ENCODE measurements around the gene RELN. TPM values are rescaled to one million over a fixed set of nuclear protein-coding genes. Genes with fewer than 3 reads are reported as not detected.

The RELN gene
- total RNA-seq, 1 donor from 2014 or later: not detected

GRCh38 chr7:103987451-103987850 is 2.0 kb downstream of the RELN start:
- DNase-seq (ENCODE audit: low spot score): no peak
- H3K4me3 Mint-ChIP-seq: no peak overlapping the region
- intact Hi-C loops (cut with micrococcal nuclease): no loop called here
- H3K27ac Mint-ChIP-seq: no peak overlapping the region
- H3K36me3 Mint-ChIP-seq (ENCODE audit: low read depth): no peaks in the 10 kb centered on the region
- H3K4me1 Mint-ChIP-seq (ENCODE audit: low read depth): peaks cover 6% of the 10 kb centered on the region
- no peaks in the 10 kb centered on the region for H3K9me3 Mint-ChIP-seq
- H3K27me3 Mint-ChIP-seq (ENCODE audit: insufficient read depth): peaks cover 44% of the 10 kb centered on the region

- no peaks in the 10 kb centered on the region for H3K36me3 Mint-ChIP-seq (ENCODE audit: low read depth)
- H3K9me3 Mint-ChIP-seq: no peaks in the 10 kb centered on the region
- intact Hi-C loops (cut with micrococcal nuclease): no loop called here
- peaks cover 6% of the 10 kb centered on the region for H3K4me1 Mint-ChIP-seq (ENCODE audit: low read depth)
- no peak overlapping the region for H3K27ac Mint-ChIP-seq
- H3K27me3 Mint-ChIP-seq (ENCODE audit: insufficient read depth): peaks cover 30% of the 10 kb centered on the region
- H3K4me3 Mint-ChIP-seq: no peak overlapping the region
- no peak for DNase-seq (ENCODE audit: low spot score)
These were observed 3.8 kb downstream of the RELN start for GRCh38 chr7:103985565-103986126.

- Mint-ChIP-seq H3K4me3 (no peak overlapping the region), H3K4me1 (ENCODE audit: low read depth) (no peaks in the 10 kb centered on the region), H3K27ac (no peak overlapping the region), H3K9me3 (no peaks in the 10 kb centered on the region), H3K36me3 (ENCODE audit: low read depth) (no peaks in the 10 kb centered on the region), H3K27me3 (ENCODE audit: insufficient read depth) (peaks cover 23% of the 10 kb centered on the region)
- no peak for DNase-seq (ENCODE audit: low spot score)
- intact Hi-C loops (cut with micrococcal nuclease): no loop called here
These were observed 5.4 kb downstream of the RELN start for GRCh38 chr7:103984050-103984449.

- no peak overlapping the region for H3K4me3 Mint-ChIP-seq
- H3K36me3 Mint-ChIP-seq (ENCODE audit: low read depth): no peaks in the 10 kb centered on the region
- no peaks in the 10 kb centered on the region for H3K4me1 Mint-ChIP-seq (ENCODE audit: low read depth)
- H3K27me3 Mint-ChIP-seq (ENCODE audit: insufficient read depth): peaks cover 18% of the 10 kb centered on the region
- intact Hi-C loops (cut with micrococcal nuclease): no loop called here
- no peak overlapping the region for H3K27ac Mint-ChIP-seq
- DNase-seq (ENCODE audit: low spot score): no peak
- H3K9me3 Mint-ChIP-seq: no peaks in the 10 kb centered on the region
These were observed 6.1 kb downstream of the RELN start for GRCh38 chr7:103983201-103983977.

- DNase-seq (ENCODE audit: low spot score): no peak
- Mint-ChIP-seq H3K4me3 (no peak overlapping the region), H3K4me1 (ENCODE audit: low read depth) (no peaks in the 10 kb centered on the region), H3K27ac (no peak overlapping the region), H3K27me3 (ENCODE audit: insufficient read depth) (peaks cover 2% of the 10 kb centered on the region), H3K9me3 (no peaks in the 10 kb centered on the region), H3K36me3 (ENCODE audit: low read depth) (no peaks in the 10 kb centered on the region)
- intact Hi-C loops (cut with micrococcal nuclease): no loop called here
These were observed 8.4 kb downstream of the RELN start for GRCh38 chr7:103981003-103981423.

GRCh38 chr7:103972779-103973434 is 16.6 kb downstream of the RELN start:
- Mint-ChIP-seq H3K4me3 (no peak overlapping the region), H3K4me1 (ENCODE audit: low read depth) (no peaks in the 10 kb centered on the region), H3K27me3 (ENCODE audit: insufficient read depth) (no peaks in the 10 kb centered on the region), H3K27ac (no peak overlapping the region), H3K9me3 (no peaks in the 10 kb centered on the region), H3K36me3 (ENCODE audit: low read depth) (no peaks in the 10 kb centered on the region)
- DNase-seq (ENCODE audit: low spot score): no peak
- intact Hi-C loops (cut with micrococcal nuclease): no loop called here

GRCh38 chr7:103967401-103967800 is 22.1 kb downstream of the RELN start:
- intact Hi-C loops (cut with micrococcal nuclease): no loop called here
- H3K27me3 Mint-ChIP-seq (ENCODE audit: insufficient read depth): no peaks in the 10 kb centered on the region
- no peaks in the 10 kb centered on the region for H3K36me3 Mint-ChIP-seq (ENCODE audit: low read depth)
- DNase-seq (ENCODE audit: low spot score): no peak
- no peak overlapping the region for H3K27ac Mint-ChIP-seq
- H3K9me3 Mint-ChIP-seq: no peaks in the 10 kb centered on the region
- no peaks in the 10 kb centered on the region for H3K4me1 Mint-ChIP-seq (ENCODE audit: low read depth)
- H3K4me3 Mint-ChIP-seq: no peak overlapping the region

GRCh38 chr7:103966593-103967277 is 22.7 kb downstream of the RELN start:
- Mint-ChIP-seq H3K9me3 (no peaks in the 10 kb centered on the region), H3K36me3 (ENCODE audit: low read depth) (no peaks in the 10 kb centered on the region), H3K27me3 (ENCODE audit: insufficient read depth) (no peaks in the 10 kb centered on the region), H3K27ac (no peak overlapping the region), H3K4me3 (no peak overlapping the region), H3K4me1 (ENCODE audit: low read depth) (no peaks in the 10 kb centered on the region)
- intact Hi-C loops (cut with micrococcal nuclease): no loop called here
- no peak for DNase-seq (ENCODE audit: low spot score)

GRCh38 chr7:103964269-103964668 is 25.2 kb downstream of the RELN start:
- H3K27me3 Mint-ChIP-seq (ENCODE audit: insufficient read depth): no peaks in the 10 kb centered on the region
- H3K4me3 Mint-ChIP-seq: no peak overlapping the region
- no peak for DNase-seq (ENCODE audit: low spot score)
- H3K4me1 Mint-ChIP-seq (ENCODE audit: low read depth): no peaks in the 10 kb centered on the region
- no peaks in the 10 kb centered on the region for H3K9me3 Mint-ChIP-seq
- intact Hi-C loops (cut with micrococcal nuclease): no loop called here
- no peak overlapping the region for H3K27ac Mint-ChIP-seq
- no peaks in the 10 kb centered on the region for H3K36me3 Mint-ChIP-seq (ENCODE audit: low read depth)

GRCh38 chr7:103962070-103962469 is 27.4 kb downstream of the RELN start:
- peaks cover 3% of the 10 kb centered on the region for H3K27me3 Mint-ChIP-seq (ENCODE audit: insufficient read depth)
- no peak for DNase-seq (ENCODE audit: low spot score)
- H3K4me1 Mint-ChIP-seq (ENCODE audit: low read depth): no peaks in the 10 kb centered on the region
- H3K9me3 Mint-ChIP-seq: no peaks in the 10 kb centered on the region
- H3K4me3 Mint-ChIP-seq: no peak overlapping the region
- no peaks in the 10 kb centered on the region for H3K36me3 Mint-ChIP-seq (ENCODE audit: low read depth)
- intact Hi-C loops (cut with micrococcal nuclease): no loop called here
- H3K27ac Mint-ChIP-seq: no peak overlapping the region

GRCh38 chr7:103958284-103958818 is 31.1 kb downstream of the RELN start:
- H3K9me3 Mint-ChIP-seq: no peaks in the 10 kb centered on the region
- intact Hi-C loops (cut with micrococcal nuclease): no loop called here
- H3K36me3 Mint-ChIP-seq (ENCODE audit: low read depth): no peaks in the 10 kb centered on the region
- H3K4me1 Mint-ChIP-seq (ENCODE audit: low read depth): no peaks in the 10 kb centered on the region
- H3K27ac Mint-ChIP-seq: no peak overlapping the region
- DNase-seq (ENCODE audit: low spot score): no peak
- no peak overlapping the region for H3K4me3 Mint-ChIP-seq
- peaks cover 3% of the 10 kb centered on the region for H3K27me3 Mint-ChIP-seq (ENCODE audit: insufficient read depth)

- Mint-ChIP-seq H3K4me3 (no peak overlapping the region), H3K27me3 (ENCODE audit: insufficient read depth) (peaks cover 3% of the 10 kb centered on the region), H3K27ac (no peak overlapping the region), H3K4me1 (ENCODE audit: low read depth) (no peaks in the 10 kb centered on the region), H3K36me3 (ENCODE audit: low read depth) (no peaks in the 10 kb centered on the region), H3K9me3 (no peaks in the 10 kb centered on the region)
- DNase-seq (ENCODE audit: low spot score): no peak
- intact Hi-C loops (cut with micrococcal nuclease): no loop called here
These were observed 33.5 kb downstream of the RELN start for GRCh38 chr7:103955985-103956384.

- Mint-ChIP-seq H3K4me3 (no peak overlapping the region), H3K4me1 (ENCODE audit: low read depth) (no peaks in the 10 kb centered on the region), H3K9me3 (no peaks in the 10 kb centered on the region), H3K27me3 (ENCODE audit: insufficient read depth) (no peaks in the 10 kb centered on the region), H3K27ac (no peak overlapping the region), H3K36me3 (ENCODE audit: low read depth) (no peaks in the 10 kb centered on the region)
- intact Hi-C loops (cut with micrococcal nuclease): no loop called here
- DNase-seq (ENCODE audit: low spot score): no peak
These were observed 37.0 kb downstream of the RELN start for GRCh38 chr7:103952408-103952807.
